ENCODE data around the gene ULK4. TPM values are rescaled to one million over a fixed set of nuclear protein-coding genes. Genes with fewer than 3 reads are reported as not detected.

The ULK4 gene
- total RNA-seq, 1 donor: 22.0 TPM

- TF ChIP-seq CTCF (IDR thresholded peaks at IDR 0.05; ENCODE audit: insufficient read depth, low read depth, low read length): no peak
- no peak for DNase-seq (ENCODE audit: low read depth)
- no peak overlapping the region for H3K4me3 ChIP-seq (ENCODE audit: low read depth, low read length)
Observed at GRCh38 chr3:41357271-41357670, 604.6 kb downstream of the ULK4 start.

- H3K4me3 ChIP-seq (ENCODE audit: low read depth, low read length): no peak overlapping the region
- TF ChIP-seq CTCF (IDR thresholded peaks at IDR 0.05; ENCODE audit: insufficient read depth, low read depth, low read length): no peak
- no peak for DNase-seq (ENCODE audit: low read depth)
Observed at GRCh38 chr3:41356775-41357174, 605.1 kb downstream of the ULK4 start.

- no peak overlapping the region for H3K4me3 ChIP-seq (ENCODE audit: low read depth, low read length)
- no peak for TF ChIP-seq CTCF (IDR thresholded peaks at IDR 0.05; ENCODE audit: insufficient read depth, low read depth, low read length)
- DNase-seq (ENCODE audit: low read depth): no peak
Observed at GRCh38 chr3:41352510-41352909, 609.4 kb downstream of the ULK4 start.

- TF ChIP-seq CTCF (IDR thresholded peaks at IDR 0.05; ENCODE audit: insufficient read depth, low read depth, low read length): no peak
- DNase-seq (ENCODE audit: low read depth): no peak
Observed at GRCh38 chr3:41350441-41350840, 611.5 kb downstream of the ULK4 start.

DNA sequence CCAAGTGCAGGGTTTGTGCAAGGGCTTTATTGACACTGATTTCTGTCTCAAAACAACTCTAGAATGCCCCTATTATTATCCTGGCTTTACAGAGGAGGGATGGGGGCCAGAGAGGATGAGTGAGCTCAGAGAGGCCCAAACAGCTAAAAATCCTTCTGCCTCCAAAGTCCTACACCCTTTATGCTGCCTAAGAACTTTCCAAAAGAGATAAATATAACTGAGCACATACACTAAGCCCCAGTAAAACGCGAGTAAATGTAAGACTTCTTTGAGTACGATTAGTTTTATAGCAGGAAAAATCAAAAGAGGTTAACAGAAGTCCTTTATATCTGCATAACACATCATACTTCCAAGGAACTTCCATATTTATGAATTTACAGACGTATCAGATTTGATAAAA, 613.5 kb downstream of the ULK4 start:
- H3K4me3 ChIP-seq (ENCODE audit: low read depth, low read length): no peak overlapping the region
- DNase-seq (ENCODE audit: low read depth): no peak
- no peak for TF ChIP-seq CTCF (IDR thresholded peaks at IDR 0.05; ENCODE audit: insufficient read depth, low read depth, low read length)

More at GRCh38 chr3:41350441-41350840, 611.5 kb downstream of the ULK4 start:
- H3K4me3 ChIP-seq (ENCODE audit: low read depth, low read length): no peak overlapping the region

DNA sequence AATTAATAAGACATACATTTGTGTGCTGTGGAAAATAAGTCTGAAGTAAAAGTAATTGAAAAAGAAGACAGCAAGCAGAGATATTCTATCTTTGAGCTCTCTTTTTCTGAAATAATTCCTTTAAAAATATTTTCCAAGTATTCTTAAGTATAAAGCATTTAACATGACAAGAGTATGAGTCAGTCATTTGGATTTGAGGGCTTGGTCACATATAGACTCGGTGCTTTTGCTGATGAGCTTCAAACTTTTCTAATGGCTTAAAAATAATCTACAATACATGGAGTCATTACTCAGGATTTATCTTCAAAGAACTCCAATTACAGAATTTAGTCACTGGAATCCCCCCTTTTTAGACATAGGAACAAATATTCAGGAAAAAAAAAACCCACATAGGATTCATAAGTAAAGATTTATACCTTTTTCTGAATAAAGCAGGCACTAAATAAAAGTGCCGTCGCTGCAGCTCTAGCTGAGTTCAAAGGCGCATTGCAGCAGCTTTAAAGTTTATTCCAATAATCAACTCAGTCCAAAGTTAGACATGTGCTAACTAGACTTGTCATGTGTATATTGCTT, 615.1 kb downstream of the ULK4 start:
- DNase-seq (ENCODE audit: low read depth): no peak
- no peak overlapping the region for H3K4me3 ChIP-seq (ENCODE audit: low read depth, low read length)
- TF ChIP-seq CTCF (IDR thresholded peaks at IDR 0.05; ENCODE audit: insufficient read depth, low read depth, low read length): no peak

DNA sequence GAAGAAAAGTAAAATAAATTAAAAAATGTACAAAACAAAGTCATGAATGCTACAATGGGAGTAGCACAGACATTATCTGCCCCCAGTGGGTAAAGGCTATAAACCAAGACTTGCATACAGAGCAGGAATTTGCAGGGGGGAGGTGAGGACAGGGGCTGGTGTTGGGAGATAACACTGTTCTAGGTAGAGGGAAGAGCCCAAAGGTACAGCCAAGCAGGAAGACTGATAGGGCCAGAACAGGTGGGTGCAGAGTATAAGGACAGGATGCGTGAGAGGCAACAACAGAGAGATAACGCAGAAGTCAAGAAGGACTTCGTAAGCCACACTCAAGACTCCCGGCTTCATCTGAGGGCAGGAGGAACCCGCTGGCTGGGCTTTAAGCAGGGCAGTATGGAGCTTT, 616.1 kb downstream of the ULK4 start:
- H3K4me3 ChIP-seq (ENCODE audit: low read depth, low read length): no peak overlapping the region
- no peak for DNase-seq (ENCODE audit: low read depth)
- TF ChIP-seq CTCF (IDR thresholded peaks at IDR 0.05; ENCODE audit: insufficient read depth, low read depth, low read length): no peak

All from fibroblast of villous mesenchyme (primary cell).